GM21737 (cell line): Measurements from ENCODE around the gene GATAD2B.
"Not testable (repeated sequence)": the region's sequence is repeated elsewhere in the genome, so short reads cannot be mapped to it uniquely, and the experiment has no call there.

Experiments
- ATAC-seq: cut with Tn5 transposase; IDR thresholded peaks from one replicate; pipeline ENCODE4 v1.9.1; 2021; ENCODE audit warnings: mild to moderate bottlenecking, moderate library complexity; ENCODE audit not compliant: unreplicated experiment

The GATAD2B gene

DNA sequence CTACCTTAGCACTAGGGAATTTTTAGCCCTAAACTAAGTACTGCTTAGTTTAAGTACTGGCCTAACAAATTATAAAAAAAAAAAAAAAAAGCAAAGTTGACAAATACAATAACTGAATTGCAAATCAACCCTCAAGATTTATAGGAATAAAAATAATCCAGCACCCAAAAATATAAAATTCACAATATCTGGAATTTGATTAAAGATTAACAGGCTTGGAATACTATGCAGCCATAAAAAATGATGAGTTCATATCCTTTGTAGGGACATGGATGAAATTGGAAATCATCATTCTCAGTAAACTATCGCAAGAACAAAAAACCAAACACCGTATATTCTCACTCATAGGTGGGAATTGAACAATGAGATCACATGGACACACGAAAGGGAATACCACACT lies 78.4 kb downstream of the GATAD2B start:
- not testable (repeated sequence) for ATAC-seq

DNA sequence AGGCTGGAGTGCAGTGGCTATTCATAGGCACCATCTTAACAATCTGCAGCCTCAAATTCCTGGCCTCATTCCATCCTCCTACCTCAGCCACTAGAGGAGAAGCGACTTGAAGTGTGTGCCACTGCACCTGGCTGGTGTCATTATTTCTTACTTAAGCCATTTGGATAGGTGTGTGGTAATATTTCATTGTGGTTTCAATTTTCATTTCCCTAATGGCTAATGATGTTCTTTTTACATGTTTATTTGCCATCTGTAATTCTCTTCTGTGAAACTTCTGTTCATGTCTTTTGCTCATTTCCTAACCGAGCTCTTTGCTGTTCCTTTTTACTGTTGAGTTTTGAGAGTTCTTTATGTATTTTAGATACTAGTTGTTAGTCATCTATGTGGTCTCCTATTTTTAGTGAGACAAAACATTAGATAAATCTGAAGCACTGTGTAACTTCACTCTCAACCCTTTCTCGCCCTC lies 80.7 kb downstream of the GATAD2B start:
- peak; percentile 67 for ATAC-seq

DNA sequence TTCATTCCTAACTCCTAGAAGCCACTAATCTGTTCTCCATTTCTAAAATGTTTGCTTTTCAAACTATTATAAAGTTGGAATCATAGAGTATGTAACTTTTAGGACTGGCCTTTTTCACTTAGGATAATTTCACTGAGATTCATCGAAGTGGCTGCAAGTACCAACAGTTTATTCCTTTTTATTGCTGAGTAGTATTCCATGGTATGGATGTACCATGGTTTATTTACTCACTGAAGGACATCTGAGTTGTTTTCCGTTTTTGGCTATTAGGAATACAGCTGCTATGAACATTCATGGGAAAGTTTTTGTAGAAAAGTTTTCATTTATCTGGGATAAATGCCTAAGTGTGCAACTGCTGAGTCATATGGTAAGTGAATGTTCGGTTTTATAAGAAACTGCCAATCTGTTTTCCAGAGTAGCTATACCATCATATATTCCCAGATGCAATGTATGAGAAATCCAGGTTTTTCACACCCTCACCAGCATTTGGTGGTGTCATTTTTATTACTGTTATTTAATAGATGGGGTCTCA lies 81.2 kb downstream of the GATAD2B start:
- no peak for ATAC-seq

DNA sequence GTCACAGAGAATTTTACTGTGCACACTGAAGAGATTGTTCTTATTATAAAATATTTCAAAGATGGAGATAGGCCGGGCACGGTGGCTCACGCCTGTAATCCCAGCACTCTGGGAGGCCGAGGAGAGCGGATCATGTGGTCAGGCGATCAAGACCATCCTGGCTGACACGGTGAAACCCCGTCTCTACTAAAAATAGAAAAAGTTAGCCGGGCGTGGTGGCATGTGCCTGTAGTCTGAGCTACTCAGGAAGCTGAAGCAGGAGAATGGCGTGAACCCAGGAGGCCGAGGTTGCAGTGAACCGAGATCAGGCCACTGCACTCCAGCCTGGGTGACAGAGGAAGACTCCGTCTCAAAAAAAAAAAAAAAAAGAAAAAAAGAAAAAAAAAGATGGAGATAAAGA lies 82.0 kb downstream of the GATAD2B start:
- not testable (repeated sequence) for ATAC-seq

- not testable (repeated sequence) for ATAC-seq
Observed at GRCh38 chr1:153833968-153834367, 88.8 kb downstream of the GATAD2B start.

- no peak for ATAC-seq
Observed at GRCh38 chr1:153833171-153833570, 89.6 kb downstream of the GATAD2B start.

- no peak for ATAC-seq
Observed at GRCh38 chr1:153832293-153832692, 90.5 kb downstream of the GATAD2B start.

- no peak for ATAC-seq
Observed at GRCh38 chr1:153831026-153831425, 91.7 kb downstream of the GATAD2B start.

DNA sequence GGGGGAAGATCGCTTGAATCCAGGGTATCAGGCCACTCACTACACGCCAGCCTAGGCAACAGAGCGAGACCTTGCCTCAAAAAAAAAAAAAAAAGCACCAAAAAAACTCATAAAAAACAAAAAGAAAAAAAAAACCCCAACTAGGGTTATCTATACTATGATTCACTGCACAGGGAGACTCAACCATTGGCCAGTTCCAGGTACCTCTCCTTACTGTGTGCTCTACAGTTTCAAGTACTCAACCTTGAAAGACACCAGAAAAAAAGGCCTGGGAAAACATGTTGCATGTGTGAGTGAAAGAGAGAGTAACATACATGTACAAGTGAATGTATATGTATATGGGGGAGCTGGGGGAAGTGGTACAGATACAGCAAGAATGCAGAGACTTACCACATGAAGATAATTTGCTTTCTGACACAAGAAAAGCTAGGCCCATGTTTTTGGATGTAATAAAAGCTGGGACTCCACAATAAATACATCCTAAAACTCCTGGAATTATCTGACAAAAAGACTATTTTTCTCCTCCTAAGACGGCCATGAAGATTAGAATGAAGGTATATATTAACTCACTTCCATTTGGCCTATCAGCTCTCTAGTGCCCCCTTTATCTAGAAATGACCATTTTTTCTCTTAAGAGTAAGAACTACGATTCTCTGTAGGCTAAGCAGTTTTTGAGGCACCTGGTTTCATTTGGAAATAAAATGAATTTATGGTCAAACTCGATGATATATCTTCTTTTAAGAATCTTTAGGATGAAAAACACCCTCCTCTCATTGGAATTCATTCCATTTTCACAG lies 95.4 kb downstream of the GATAD2B start:
- ATAC-seq: no peak

GRCh38 chr1:153818876-153819275 lies 103.9 kb downstream of the GATAD2B start:
- ATAC-seq: no peak

- ATAC-seq: no peak
Observed at GRCh38 chr1:153816283-153816889, 106.4 kb downstream of the GATAD2B start.

- ATAC-seq: peak; percentile 1
Observed at GRCh38 chr1:153805886-153806719, 116.7 kb downstream of the GATAD2B start.

- peak; percentile 94 for ATAC-seq
Observed at GRCh38 chr1:153805042-153805745, 117.6 kb downstream of the GATAD2B start.

GRCh38 chr1:153804112-153804511 lies 118.7 kb downstream of the GATAD2B start:
- no peak for ATAC-seq

DNA sequence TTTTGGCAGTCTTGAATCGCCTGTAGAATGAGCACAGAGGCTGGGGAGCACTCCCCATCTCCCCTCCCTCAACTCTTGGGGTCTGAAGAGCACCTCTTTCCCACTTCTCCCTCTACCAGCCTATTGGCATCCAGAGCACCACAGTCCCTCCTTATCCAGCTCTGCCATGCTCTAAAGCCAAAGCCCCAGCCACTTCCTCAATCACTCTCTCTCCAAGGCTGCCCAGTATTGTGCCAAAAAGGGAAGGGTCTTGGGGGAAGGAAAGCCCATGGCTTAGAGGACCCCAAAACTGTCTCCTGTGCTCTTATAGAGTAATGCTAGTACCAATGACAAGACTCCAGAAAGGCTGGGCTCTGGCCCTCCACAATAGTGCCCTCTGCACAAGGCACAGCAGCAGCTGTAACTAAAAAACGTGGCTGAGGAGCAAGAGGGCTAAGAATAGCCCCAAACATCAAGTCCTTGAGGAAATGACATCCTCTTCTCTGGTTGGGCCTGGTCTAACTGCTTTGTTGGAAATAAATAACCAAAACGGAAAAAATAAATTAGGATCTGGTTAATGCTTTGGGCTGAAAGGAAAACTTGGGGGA lies 119.2 kb downstream of the GATAD2B start:
- no peak for ATAC-seq

DNA sequence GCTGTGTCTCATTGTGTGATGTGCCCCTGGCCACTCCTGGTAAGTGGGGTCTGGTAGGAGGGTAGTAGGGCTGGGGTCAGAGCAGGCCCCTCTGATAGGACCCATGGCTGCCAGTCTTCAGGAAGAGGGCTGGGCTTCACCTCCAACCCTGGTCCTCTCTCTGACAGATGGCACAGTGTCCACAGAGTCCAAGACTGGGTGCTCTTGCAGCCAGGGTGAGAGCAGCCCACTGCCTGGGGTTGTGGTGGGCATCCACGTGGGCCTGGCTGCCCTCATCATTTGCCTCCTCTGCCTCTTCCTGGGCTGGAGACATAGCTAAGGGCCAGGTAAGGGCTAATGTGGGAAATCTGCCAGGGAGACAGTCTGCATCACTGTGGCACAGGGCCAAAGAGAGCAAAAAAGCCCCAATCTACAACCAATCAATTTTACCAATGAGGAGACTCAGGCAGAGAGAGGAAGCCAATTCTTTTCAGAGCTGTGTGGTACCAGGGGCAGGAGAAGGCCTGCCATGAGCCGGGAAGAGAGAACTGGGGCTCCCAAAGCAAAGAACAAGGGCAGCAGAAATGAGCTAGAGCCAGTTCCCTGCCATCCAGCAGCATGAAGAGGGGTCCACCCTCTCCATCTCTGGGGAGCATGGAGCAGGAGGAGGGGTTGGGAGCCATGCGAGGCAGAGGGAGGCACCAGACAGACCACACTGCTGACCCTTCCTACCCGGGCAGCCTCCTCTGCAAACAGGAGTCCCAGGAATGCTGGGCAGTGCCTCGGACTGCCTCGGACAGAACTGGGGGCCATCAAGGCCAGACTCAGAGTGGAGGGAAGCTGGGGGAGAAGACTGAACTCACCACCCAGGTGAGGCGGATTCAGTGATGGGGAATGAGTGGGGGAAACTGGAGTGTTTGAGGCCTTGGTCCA lies 120.7 kb downstream of the GATAD2B start:
- ATAC-seq: no peak

DNA sequence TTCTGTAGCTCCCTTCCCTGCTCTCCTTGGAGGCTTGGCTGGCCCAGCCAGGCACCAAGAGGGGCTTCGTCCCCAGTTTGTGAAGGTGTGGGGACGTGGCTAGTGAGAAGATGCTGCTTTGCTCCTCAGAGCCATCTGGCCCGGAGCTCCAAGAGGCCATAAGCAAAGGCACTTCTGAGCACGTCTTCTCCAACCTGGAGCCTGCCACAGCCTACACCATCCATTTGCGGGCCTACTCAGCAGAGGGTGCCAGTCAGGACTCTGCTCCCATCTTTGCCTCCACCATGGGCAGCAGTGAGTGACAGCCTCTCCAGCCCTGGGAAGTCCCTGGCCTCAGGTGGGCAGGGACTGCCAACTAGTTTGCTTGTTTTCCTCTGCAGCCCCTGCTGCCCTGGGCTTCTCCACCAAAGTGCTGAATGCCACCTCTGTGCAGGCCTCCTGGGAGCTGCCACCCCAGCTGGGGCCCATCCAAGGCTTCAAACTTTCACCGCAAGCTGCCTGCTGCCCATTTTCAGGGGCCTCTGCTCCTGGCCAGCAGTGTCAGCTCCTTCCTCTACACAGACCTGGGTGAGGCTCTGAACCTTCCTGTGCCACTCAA lies 121.6 kb downstream of the GATAD2B start:
- no peak for ATAC-seq

DNA sequence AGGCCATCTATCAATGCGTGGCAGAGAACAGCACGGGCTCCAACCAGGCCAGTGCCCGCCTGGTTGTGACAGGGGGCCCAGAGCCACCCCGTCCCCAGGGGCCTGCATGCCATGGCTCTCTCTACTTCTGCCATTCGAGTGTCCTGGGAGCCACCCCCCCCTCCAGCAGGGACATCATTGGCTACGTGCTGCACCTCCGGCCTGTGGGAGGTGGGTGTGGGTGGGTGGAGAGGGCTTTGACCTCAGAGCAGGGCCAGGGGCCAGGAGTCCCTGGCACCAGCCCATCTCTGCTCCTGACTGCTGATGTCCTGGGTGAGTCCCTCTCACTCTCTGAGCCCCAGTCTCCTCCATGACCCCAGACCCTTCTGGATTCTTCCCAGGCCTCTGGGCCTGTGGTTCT lies 122.3 kb downstream of the GATAD2B start:
- no peak for ATAC-seq
